Psoas muscle (tissue), 8 donors: ENCODE data around the gene TBXAS1. TPM values are rescaled to one million over a fixed set of nuclear protein-coding genes. Genes with fewer than 3 reads are reported as not detected.

ENCODE experiments used
- ATAC-seq, 4 donors: fragments of 200-7000 bp; cut with Tn5 transposase; one replicate each; pipeline ENCODE4 v1.9.1; 2020; ENCODE audit warnings: moderate library complexity in 3 of 4, mild to moderate bottlenecking in 2 of 4
- DNase-seq, 2 donors: peaks; one replicate each; pipeline ENCODE4 v3.0.0-alpha.2; 2020
- H3K27ac ChIP-seq: fragments of 200-600 bp; one replicate; pipeline ENCODE4 v1.8.0; 2022
- H3K27me3 ChIP-seq, 3 donors: fragments of 200-600 bp in 1 of 3; one replicate each; pipeline versions ENCODE4 v1.6.1 to v1.8.0; 2013 to 2022; ENCODE audit warnings: low read length in 2 of 3, mild to moderate bottlenecking in 2 of 3, moderate library complexity in 1 of 3; ENCODE audit not compliant: insufficient read depth in 3 of 3
- H3K36me3 ChIP-seq, 2 donors: fragments of 200-600 bp in 1 of 2; one replicate each; pipeline versions ENCODE4 v1.6.1 to v1.8.0; 2013 to 2022; ENCODE audit warnings: low read depth in 1 of 2, mild to moderate bottlenecking in 1 of 2, moderate library complexity in 1 of 2; ENCODE audit not compliant: insufficient read depth in 1 of 2
- H3K4me1 ChIP-seq: fragments of 200-600 bp; one replicate; pipeline ENCODE4 v1.8.0; 2022
- H3K4me3 ChIP-seq: fragments of 200-600 bp; one replicate; pipeline ENCODE4 v1.8.0; 2022; ENCODE audit warnings: mild to moderate bottlenecking
- H3K9me3 ChIP-seq: fragments of 200-600 bp; one replicate; pipeline ENCODE4 v1.8.0; 2022
- CTCF ChIP-seq: fragments of 200-600 bp; IDR thresholded peaks from one replicate; pipeline ENCODE4 v1.8.0; 2022; ENCODE audit warnings: antibody characterized with exemption
- WGBS, 3 donors: extraction: QIAGEN DNeasy Blood & Tissue Kit; methylation state at CpG; one replicate each; pipeline versions ENCODE4 v1.1.6 to v1.1.7; 2013; 5-methylcytosine and 5-hydroxymethylcytosine counted together
- intact Hi-C, 2 donors: fragments of 100-400 bp; cut with DNase I; formaldehyde crosslinking; loops; one replicate each; pipeline versions ENCODE4 v1.11.0 to v1.14.2; 2022
- polyA plus RNA-seq, 3 donors: library from polyadenylated mRNA; stranded (reverse); fragments of 200-250 nt; gene quantifications; one replicate each; pipeline ENCODE4 v1.2.3, GENCODE V29; 2013
- total RNA-seq, 4 donors: library from RNA; stranded (reverse); fragmentation: NEBNext Ultra II Directional in 2 of 4; extraction: Animal tissue kit (Norgen Biotek cat#: 25700) in 2 of 4; gene quantifications; one replicate each; pipeline versions ENCODE4 v1.2.1 to v1.2.4, GENCODE V29; 2021 to 2023
- donor health status: healthy with polysubstance abuse.
- donor health status: DM: no; HTN: no; CAD: no; lungs with moderate emphysema.
- donor health status: Bipolar disorder and iron deficiency.
- donor health status: healthy.
- donor health status: DM: yes; HTN: yes; CAD: no.
- donor health status: DM: no; HTN: no; CAD: no.
- donor health status: DM: no; HTN: no; CAD: no.
- donor health status: DM: yes; HTN: yes; CAD: no.

Gene TBXAS1
- total and polyA plus RNA-seq, 7 donors, result 0.90 to 2.9 (median 2.0) TPM

GRCh38 chr7:139987691-139988516 lies 158.8 kb downstream of the TBXAS1 start:
- H3K27me3 ChIP-seq, result peaks cover 0 to 2% (median 0%) of the 10 kb centered on the region in 3 donors
- no peak for TF ChIP-seq CTCF
- no peak overlapping the region for H3K27ac ChIP-seq
- DNase-seq, result no peak
- no peaks in the 10 kb centered on the region for H3K36me3 ChIP-seq
- H3K4me3 ChIP-seq, result no peak overlapping the region
- no peaks in the 10 kb centered on the region for H3K4me1 ChIP-seq
- intact Hi-C loops, result no loop called here
- 71 to 80% (median 76%) methylated on average over 13 of the region's 13 CpGs for WGBS, 3 donors
- H3K9me3 ChIP-seq, result no peaks in the 10 kb centered on the region
- ATAC-seq, result no peak

- DNase-seq (no peak), ATAC-seq (no peak)
- Histone ChIP-seq H3K36me3 (no peaks in the 10 kb centered on the region), H3K4me3 (no peak overlapping the region), H3K27me3 (no peaks in the 10 kb centered on the region), H3K4me1 (no peaks in the 10 kb centered on the region), H3K9me3 (no peaks in the 10 kb centered on the region), H3K27ac (no peak overlapping the region)
- intact Hi-C loops, result no loop called here
- WGBS, 3 donors, result 77 to 82% (median 80%) methylated on average over 12 of the region's 12 CpGs
- TF ChIP-seq CTCF, result no peak
Measured at GRCh38 chr7:139989366-139990141, 160.5 kb downstream of the TBXAS1 start.

GRCh38 chr7:139990142-139990535 lies 161.1 kb downstream of the TBXAS1 start:
- H3K4me1 ChIP-seq, result no peaks in the 10 kb centered on the region
- intact Hi-C loops, result no loop called here
- DNase-seq, result no peak
- TF ChIP-seq CTCF, result no peak
- no peaks in the 10 kb centered on the region for H3K36me3 ChIP-seq
- H3K4me3 ChIP-seq, result no peak overlapping the region
- H3K9me3 ChIP-seq, result no peaks in the 10 kb centered on the region
- WGBS, 3 donors, result 69 to 76% (median 73%) methylated on average over 10 of the region's 10 CpGs
- no peak overlapping the region for H3K27ac ChIP-seq
- H3K27me3 ChIP-seq, result no peaks in the 10 kb centered on the region
- ATAC-seq, result no peak

- ATAC-seq, result no peak
- no peak for DNase-seq
- 82 to 85% (median 85%) methylated on average over 22 of the region's 22 CpGs for whole genome bisulfite sequencing, 3 donors
- Histone ChIP-seq H3K9me3 (no peaks in the 10 kb centered on the region), H3K36me3 (no peaks in the 10 kb centered on the region), H3K4me3 (no peak overlapping the region), H3K27me3 (no peaks in the 10 kb centered on the region), H3K27ac (no peak overlapping the region), H3K4me1 (no peaks in the 10 kb centered on the region)
- intact Hi-C loops, result no loop called here
- no peak for TF ChIP-seq CTCF
Measured at GRCh38 chr7:139990571-139991268, 161.7 kb downstream of the TBXAS1 start.
